HL-60 (cell line): Measurements from ENCODE around the gene TLCD1.

Experiments
- TF ChIP-seq, protein P1 (sequence below): IDR thresholded peaks from one replicate; pipeline ENCODE4 v1.5.1; 2011; ENCODE audit warnings: low read length, control low read depth, inconsistent platforms; ENCODE audit not compliant: insufficient read depth
- TF ChIP-seq, protein P2 (sequence below): IDR thresholded peaks from 2 replicates; pipeline ENCODE4 v1.6.1; 2012; ENCODE audit warnings: low read depth; ENCODE audit not compliant: insufficient replicate concordance

DNA sequence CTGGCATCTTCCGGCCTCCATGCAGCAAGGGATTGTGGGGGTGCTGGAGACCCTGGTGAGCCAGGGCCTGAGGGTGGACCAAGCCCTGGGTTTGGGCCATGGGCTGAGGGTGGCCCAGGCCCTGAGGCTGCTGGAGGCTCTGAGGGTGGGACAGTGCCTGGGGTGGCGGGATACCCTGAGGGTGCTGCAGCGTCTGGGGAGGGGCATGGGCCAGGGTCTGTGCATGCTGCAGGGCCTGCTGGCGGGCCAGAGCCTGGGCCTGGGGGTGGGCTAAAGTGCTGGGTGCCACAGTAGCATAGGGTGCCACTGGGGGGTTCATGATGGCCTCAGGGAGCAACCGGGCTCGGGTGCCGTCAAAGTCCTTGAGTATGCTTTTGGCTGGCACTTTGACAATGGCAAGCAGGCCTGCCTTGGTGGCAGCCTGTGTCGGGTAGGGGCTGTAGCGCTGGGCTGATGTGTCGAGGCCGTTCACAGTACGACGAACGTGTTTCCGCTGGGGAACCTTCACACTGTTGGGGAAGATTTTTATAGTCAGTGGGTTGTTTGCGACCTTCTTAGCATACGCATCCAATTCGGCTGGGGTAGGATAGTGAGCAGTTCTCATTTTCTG lies 33.3 kb upstream of the TLCD1 start:
- TF ChIP-seq, protein P1, sequence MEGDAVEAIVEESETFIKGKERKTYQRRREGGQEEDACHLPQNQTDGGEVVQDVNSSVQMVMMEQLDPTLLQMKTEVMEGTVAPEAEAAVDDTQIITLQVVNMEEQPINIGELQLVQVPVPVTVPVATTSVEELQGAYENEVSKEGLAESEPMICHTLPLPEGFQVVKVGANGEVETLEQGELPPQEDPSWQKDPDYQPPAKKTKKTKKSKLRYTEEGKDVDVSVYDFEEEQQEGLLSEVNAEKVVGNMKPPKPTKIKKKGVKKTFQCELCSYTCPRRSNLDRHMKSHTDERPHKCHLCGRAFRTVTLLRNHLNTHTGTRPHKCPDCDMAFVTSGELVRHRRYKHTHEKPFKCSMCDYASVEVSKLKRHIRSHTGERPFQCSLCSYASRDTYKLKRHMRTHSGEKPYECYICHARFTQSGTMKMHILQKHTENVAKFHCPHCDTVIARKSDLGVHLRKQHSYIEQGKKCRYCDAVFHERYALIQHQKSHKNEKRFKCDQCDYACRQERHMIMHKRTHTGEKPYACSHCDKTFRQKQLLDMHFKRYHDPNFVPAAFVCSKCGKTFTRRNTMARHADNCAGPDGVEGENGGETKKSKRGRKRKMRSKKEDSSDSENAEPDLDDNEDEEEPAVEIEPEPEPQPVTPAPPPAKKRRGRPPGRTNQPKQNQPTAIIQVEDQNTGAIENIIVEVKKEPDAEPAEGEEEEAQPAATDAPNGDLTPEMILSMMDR: no peak
- TF ChIP-seq, protein P2, sequence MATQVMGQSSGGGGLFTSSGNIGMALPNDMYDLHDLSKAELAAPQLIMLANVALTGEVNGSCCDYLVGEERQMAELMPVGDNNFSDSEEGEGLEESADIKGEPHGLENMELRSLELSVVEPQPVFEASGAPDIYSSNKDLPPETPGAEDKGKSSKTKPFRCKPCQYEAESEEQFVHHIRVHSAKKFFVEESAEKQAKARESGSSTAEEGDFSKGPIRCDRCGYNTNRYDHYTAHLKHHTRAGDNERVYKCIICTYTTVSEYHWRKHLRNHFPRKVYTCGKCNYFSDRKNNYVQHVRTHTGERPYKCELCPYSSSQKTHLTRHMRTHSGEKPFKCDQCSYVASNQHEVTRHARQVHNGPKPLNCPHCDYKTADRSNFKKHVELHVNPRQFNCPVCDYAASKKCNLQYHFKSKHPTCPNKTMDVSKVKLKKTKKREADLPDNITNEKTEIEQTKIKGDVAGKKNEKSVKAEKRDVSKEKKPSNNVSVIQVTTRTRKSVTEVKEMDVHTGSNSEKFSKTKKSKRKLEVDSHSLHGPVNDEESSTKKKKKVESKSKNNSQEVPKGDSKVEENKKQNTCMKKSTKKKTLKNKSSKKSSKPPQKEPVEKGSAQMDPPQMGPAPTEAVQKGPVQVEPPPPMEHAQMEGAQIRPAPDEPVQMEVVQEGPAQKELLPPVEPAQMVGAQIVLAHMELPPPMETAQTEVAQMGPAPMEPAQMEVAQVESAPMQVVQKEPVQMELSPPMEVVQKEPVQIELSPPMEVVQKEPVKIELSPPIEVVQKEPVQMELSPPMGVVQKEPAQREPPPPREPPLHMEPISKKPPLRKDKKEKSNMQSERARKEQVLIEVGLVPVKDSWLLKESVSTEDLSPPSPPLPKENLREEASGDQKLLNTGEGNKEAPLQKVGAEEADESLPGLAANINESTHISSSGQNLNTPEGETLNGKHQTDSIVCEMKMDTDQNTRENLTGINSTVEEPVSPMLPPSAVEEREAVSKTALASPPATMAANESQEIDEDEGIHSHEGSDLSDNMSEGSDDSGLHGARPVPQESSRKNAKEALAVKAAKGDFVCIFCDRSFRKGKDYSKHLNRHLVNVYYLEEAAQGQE: no peak
